ENCODE measurements around the gene PCSK9. TPM values are rescaled to one million over a fixed set of nuclear protein-coding genes. Genes with fewer than 3 reads are reported as not detected.

Gene PCSK9
- total and polyA plus RNA-seq, 2 of the 4 experiments (the other 2 are of a cell fraction): under 0.01 to 0.17 TPM

DNA sequence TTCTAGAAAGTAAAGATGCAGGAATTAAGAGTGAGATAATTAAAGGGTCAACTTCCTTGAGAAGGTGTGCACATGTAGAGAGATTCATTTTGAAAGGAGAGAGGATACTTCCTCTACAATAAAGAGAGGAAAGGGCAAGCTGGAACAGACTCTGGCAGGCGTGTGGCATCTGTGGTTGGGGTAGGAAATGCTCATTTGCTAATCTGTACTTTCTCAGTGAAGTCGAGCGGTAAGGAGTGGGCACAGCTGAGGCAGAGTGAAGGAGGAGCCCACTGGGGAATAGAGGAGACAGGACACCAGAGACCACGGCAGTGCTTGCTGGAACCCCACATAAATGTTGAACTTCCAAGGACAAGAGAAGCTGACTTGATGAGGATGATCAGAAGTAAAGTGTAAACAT lies 49.1 kb downstream of the PCSK9 start:
- no peak overlapping the region for H3K27ac ChIP-seq (ENCODE audit: insufficient read depth, low read length)
- H3K9ac ChIP-seq (ENCODE audit: low read depth, low read length): no peak overlapping the region
- no peak overlapping the region for H4K5ac ChIP-seq (ENCODE audit: low read depth, low read length)
- no peak overlapping the region for H2AK5ac ChIP-seq (ENCODE audit: low read depth, low read length)
- no peak overlapping the region for H2BK5ac ChIP-seq (ENCODE audit: low read depth, low read length, poor library complexity, severe bottlenecking)
- no peak overlapping the region for H4K91ac ChIP-seq (ENCODE audit: insufficient read depth, low read depth, low read length)
- CTCF ChIA-PET: interaction anchor here (0.7 kb wide), 1 partner anchor 751 kb away, joined by 4 read pairs; no protein-coding TSS in a partner anchor
- H2AK9ac ChIP-seq (replicated peaks; ENCODE audit: low read depth, low read length, poor library complexity): no peak overlapping the region
- H4K8ac ChIP-seq (ENCODE audit: low read depth in 2 of 2, low read length in 2 of 2): no peak overlapping the region
- H3K23ac ChIP-seq (ENCODE audit: low read depth, low read length): no peak overlapping the region
- H3K9me1 ChIP-seq (ENCODE audit: insufficient read depth, low read length): peaks cover 5% of the 10 kb centered on the region
- no peak overlapping the region for H2BK20ac ChIP-seq (ENCODE audit: low read depth, low read length)
- no peak for TF ChIP-seq MAFK (IDR thresholded peaks at IDR 0.05; ENCODE audit: low read depth, low read length)
- TF ChIP-seq CHD1 (IDR thresholded peaks at IDR 0.05; ENCODE audit: low read depth, low read length): no peak
- no peak overlapping the region for H3K56ac ChIP-seq (ENCODE audit: extremely low read depth, insufficient read depth, low read length)
- intact Hi-C loops (cut with micrococcal nuclease): loop anchor here (5.0 kb wide), 1 partner anchor 34 kb away; no protein-coding TSS in a partner anchor
- no peak overlapping the region for H2AFZ ChIP-seq (replicated peaks; ENCODE audit: low read length, poor library complexity)
- no peak for ATAC-seq (ENCODE audit: low read depth)
- H3K14ac ChIP-seq (replicated peaks; ENCODE audit: low read depth, low read length): no peak overlapping the region
- dilution Hi-C loops (cut with HindIII; ENCODE audit: low sequenced_read_pairs, unreplicated experiment): no loop called here
- no peak for DNase-seq
- H3K27me3 ChIP-seq (ENCODE audit: control insufficient read depth, insufficient read depth, low read length): no peaks in the 10 kb centered on the region
- no peak overlapping the region for H3K4ac ChIP-seq (ENCODE audit: low read depth, low read length)
- in situ Hi-C loops (cut with MboI; ENCODE audit: low sequenced_read_pairs): no loop called here
- no peak overlapping the region for H2BK120ac ChIP-seq (ENCODE audit: low read depth, low read length)
- TSS peak; percentile 10 for BruUV-seq (replicated peaks)
- no peaks in the 10 kb centered on the region; a peak in 2 of 4 replicates for H3K79me1 ChIP-seq (ENCODE audit: low read depth in 1 of 2, low read length in 2 of 2)
- no peak overlapping the region for H2BK15ac ChIP-seq (ENCODE audit: low read depth, low read length)
- peaks cover 41% of the 10 kb centered on the region for H3K36me3 ChIP-seq (ENCODE audit: control insufficient read depth, insufficient read depth, low read length)
- WGBS, 2 experiments (ENCODE audit: extremely low coverage in 2 of 2, insufficient read length in 1 of 2): no CpG with 5 or more reads among the region's 4 CpGs
- no peaks in the 10 kb centered on the region for H4K20me1 ChIP-seq (ENCODE audit: insufficient read depth, low read length)
- H3K9me3 ChIP-seq (ENCODE audit: control insufficient read depth, insufficient read depth, low read length): no peaks in the 10 kb centered on the region
- no peak overlapping the region for H3K18ac ChIP-seq (ENCODE audit: low read depth, low read length)
- POLR2A ChIA-PET (ENCODE audit: unreplicated experiment): no interaction called here
- H3K4me3 ChIP-seq (ENCODE audit: insufficient read depth, low read depth, low read length): no peak overlapping the region
- no peaks in the 10 kb centered on the region for H3K4me1 ChIP-seq (ENCODE audit: control insufficient read depth, insufficient read depth, low read length)
- no peak overlapping the region for H3K4me2 ChIP-seq (ENCODE audit: low read depth, low read length)

Data from IMR-90 (cell line).